HG03460 (cell line): ENCODE data around the gene TMEM8B.
"Not testable (repeated sequence)": the region's sequence is repeated elsewhere in the genome, so short reads cannot be mapped to it uniquely, and the experiment has no call there.

ENCODE experiments used
- ATAC-seq: cut with Tn5 transposase; IDR thresholded peaks from one replicate; pipeline ENCODE4 v1.9.1; 2021; ENCODE audit not compliant: unreplicated experiment

TMEM8B gene

DNA sequence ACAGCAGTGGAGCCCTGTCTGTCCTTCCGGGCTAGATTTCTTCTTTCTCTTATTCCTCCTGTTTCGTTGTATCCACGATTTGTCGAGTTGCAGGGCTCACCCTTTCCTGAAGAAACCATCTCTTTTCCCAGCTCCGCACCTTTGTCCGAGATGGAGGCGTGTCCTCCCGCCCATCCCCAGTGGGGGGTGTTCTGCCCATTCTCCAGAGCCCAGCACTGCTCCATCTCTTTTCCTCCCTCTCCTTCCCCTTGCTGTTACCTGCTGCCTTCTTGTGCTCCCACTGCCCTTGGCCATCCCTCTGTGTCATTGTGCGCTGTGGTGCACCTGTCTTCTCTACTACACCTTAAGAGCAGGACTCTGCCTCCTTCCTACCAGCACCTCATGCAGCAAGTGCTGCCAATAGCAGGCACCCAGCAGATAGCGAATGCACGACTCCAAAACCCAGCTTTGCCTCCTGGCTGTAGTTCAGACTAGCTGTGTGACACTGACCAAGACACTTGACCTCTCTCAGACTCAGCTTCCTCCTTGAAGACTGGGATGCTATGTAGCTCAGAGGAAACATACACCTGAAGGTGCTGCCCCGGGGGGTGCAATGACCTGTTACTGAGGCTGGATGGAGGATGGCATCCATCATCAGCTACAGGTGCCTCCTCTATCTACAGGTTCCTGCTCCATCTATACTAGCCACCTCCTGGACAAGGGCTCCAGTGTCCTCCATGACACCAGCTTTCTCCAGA is 32.3 kb downstream of the TMEM8B start:
- ATAC-seq: no peak

DNA sequence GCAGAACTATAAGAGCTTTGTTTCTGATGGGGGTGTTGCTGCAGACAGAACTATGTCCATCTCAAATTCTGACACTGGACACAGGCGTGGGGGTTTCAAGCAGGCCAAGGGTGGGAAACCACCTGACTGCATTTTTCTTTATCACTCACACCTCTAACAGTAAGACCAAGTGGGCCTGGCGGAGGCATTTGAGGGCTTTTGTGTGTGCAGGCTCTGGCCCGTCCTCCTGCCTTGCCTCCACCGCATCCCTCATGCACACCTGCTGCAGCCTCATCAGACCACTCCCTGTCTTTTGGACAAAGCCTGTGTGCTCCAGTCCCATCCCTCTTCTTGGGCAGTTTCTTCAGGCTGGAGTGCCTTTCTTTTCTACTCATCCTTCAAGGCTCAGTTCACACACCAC is 33.3 kb downstream of the TMEM8B start:
- no peak for ATAC-seq

DNA sequence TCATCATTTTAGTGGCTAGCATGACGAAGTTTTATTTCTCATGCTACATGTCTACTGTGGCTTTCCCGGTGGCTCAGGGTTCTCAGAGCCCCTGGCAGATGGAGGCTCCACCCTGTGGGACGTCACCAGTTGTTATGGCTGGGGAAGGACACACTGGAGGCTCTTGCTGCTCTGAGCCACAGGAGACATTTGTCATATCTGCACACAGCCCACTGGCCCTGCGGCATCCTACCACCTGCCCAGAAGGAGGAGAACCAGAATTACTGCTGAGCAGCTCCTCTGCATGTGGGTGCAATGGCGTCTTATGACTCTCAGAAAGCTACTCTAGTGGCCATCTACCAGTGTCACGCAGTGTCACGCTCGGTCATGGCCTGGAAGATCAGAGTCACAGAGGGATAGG is 34.6 kb downstream of the TMEM8B start:
- no peak for ATAC-seq

DNA sequence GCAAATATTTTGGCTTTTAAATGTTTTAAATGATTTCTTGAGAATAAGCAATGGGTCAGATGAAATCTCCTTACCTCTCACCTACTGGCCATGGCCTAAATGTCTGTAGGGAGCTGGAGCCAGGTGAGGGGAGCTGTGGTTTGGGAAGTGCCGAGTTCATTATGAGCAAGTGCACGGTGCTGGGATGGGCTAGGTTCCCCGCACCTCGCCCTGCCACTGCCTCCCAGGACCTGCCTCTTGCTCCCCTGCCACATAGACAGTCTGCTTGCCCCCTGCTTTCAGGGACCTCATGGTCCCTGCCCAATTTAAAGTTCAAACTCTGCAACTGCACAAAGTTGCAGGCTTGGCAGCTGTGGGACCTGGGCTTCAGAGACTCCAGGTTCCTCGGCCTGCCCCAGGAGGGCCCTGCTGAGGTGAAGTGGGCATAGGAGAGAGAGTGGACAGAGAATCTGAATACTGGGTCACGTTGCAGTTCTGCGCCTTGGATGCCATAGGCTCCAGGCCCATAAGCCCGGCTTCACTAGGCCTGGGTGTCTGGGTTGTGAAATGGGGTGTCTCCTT is 35.7 kb downstream of the TMEM8B start:
- no peak for ATAC-seq

DNA sequence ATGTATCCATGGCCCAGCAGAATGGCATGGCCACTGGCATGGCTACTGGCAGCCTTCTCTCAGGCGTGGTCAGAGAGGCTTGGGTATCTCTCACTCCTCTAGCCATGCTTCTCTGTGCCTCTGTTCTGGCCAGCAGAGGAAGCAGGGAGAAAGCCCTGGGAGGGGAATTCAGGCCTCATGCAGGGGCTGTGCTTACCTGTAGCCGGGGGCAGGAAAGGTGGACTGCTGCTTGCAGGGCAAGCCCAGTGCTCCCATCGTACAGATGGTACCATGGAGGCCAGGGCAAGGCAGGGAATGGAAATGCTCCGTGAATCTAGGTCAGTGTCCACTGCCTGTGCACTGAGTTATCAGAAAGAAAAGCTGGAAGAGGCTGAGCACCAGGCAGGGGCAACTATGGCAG is 38.5 kb downstream of the TMEM8B start:
- no peak for ATAC-seq

DNA sequence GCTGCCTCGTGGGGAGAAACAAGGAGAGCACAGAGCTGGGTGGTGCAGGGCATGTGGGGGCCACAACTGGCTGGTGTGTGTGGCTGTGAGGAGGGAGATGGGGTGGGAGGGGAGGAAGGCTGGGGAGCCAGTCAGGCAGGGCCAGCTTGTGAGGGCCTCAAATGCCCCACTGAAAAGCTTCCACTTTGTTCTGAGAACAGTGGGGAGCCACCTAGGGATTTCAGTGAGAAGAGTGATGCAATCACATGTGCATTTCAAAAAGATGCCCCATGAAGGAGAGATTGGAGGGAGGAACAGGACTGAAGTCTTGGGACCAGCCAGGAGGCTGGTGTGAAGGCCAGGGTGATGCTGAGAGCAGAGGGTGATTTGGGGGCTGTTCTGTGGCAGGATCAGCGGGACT is 39.9 kb downstream of the TMEM8B start:
- no peak for ATAC-seq

DNA sequence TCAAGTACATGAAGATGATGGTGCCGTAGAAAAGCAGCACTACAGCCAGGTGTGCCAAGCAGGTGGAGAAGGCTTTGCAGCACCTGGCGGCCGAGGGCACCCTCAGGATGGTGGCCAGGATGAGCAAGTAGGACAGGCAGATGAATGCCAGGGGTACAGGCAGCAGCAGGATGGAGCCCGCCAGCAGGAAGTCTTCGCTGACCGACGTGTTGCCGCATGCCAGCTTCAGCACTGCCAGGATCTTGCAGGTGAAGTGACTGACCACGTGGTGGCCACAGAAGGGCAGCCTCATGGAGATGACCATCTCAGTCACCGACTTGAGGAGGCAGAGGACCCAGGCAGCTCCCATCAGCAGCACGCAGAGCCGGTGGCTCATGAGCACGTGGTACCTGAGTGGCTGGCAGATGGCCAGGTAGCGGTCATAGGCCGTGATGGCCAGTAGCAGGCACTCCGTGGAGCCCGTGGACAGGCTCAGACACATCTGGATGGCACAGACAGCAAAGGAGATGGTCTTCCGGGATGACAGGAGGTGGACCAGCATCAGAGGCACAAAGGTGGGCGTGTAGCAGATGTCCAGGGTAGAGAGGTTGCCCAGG is 40.7 kb downstream of the TMEM8B start:
- no peak for ATAC-seq

DNA sequence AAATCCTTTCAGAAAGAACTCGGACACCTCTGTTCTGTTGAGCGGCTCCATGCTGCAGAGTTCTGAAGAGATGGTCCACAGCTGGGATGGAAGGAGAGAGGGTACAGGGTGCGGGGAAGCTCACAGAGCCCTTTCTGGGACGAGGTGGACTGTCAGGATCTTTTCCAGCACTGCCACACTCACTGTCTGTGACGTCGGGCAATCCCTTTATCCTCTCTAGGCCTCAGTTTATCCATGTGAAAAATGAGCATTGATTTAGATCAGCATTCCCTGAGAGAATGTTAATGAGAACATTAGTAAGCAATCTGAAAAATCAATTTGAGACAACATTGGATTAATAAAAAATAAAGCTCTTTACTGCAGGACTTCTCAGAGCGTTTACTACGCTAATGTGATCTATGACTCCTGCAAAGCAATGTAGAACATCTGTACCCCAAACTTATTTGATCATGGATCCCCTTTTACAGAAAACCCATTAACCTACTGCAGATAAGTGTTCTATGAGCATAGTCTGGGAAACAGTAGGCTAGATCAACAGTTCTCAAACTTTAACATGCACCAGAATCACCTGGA is 41.4 kb downstream of the TMEM8B start, which contains the start of gene OR13J1:
Gene OR13J1 (minus strand): TSS at position 51 of the 573 bp plus-strand sequence. CDS start 0 bp downstream, at position 51.
- ATAC-seq: no peak

DNA sequence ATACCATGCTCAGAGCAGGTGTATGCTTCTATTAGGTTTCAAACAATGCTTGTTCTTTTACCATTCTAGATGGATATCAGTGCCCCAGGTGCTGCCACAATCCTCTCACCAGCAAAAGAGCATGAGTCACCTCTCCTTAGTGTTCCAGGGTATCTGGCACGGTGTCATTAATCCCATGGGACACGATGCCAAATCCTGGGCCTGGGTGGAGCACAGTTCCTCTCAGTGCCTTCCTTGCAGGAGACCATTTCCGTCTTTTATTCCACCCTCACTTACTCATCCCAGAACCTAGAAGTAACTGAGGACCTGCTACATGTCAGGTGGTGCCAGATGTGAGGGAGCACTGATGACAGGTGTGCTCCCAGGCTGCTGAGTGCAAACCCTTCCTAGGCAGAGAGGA is 42.5 kb downstream of the TMEM8B start:
- ATAC-seq: no peak

DNA sequence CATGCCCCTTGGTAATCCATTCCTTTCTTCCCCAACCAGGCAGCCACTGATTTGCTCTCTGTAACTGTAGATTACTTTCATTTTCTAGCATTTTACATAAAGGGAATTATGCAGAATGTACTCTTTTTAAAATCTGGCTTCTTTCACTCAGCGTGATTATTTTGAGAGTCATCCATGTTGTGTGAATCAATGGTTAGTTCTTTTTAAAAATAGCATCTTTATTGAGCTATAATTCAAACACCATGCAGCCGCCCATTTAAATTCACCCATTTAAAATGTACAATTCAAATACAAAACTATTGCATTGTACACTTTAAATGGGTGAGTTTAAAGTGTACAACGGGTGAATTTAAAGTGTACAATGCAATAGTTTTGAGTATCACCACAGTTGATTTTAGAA is 43.5 kb downstream of the TMEM8B start:
- no peak for ATAC-seq

DNA sequence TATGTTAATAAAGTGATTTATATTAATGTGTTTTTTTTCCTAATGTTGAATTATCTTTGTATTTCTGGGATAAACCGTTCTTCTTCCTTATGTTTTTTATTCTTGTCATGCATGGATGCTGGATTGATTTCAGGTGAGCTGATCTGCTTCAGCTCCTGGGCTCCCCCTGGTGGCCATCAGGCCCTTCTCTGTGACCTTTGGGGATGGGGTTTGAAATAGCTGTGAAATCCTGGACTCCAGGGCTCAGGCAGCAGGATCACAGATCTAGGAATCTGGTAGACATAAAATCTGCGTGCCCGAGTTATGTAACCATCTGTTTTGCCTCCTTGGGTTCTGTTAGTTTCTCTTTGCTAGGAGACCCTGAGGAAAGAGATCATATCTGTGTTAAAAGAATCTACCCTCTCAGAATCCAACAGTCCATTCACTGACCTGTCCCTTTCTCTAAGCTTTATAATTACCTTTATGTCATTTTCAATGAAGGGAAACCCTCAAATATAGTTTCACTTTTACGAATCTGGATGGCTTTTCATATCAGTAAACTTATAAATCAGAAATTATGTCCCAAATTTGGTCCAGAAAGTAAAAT is 53.3 kb downstream of the TMEM8B start:
- ATAC-seq: no peak

DNA sequence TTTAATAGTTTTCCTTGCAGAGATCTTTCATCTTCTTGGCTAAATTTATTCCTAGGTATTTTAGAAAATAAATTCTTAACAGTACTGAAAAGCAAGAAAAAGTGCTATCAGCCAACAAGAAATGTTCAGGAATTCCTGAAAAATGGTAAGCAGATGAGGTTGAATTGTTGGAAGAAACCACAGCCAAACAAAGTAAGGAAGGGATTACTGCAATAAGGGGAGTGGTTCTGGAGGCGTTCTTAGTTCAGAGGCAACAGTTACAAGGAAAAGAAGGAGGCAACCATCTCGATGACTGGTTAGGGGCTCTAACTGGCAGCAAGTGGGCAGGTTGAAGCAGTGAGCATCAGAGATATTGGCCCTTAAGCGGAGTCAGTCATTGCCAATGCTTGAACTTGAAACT is 54.0 kb downstream of the TMEM8B start:
- ATAC-seq: no peak

DNA sequence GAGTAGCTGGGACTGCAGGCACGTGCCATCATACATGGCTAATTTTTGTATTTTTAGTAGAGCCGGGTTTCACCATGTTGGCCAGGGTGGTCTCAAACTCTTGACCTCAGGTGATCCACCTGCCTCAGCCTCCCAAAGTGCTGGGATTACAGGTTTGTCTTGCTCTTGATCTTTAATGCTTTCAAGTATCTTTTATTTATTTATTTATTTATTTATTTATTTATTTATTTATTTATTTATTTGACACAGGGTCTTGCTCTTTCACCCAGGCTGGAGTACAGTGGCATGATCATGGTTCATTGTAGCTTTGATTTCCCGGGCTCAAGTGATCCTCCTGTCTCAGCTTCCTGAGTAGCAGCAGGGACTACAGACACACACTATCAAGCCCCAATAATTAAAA is 55.9 kb downstream of the TMEM8B start:
- not testable (repeated sequence) for ATAC-seq

DNA sequence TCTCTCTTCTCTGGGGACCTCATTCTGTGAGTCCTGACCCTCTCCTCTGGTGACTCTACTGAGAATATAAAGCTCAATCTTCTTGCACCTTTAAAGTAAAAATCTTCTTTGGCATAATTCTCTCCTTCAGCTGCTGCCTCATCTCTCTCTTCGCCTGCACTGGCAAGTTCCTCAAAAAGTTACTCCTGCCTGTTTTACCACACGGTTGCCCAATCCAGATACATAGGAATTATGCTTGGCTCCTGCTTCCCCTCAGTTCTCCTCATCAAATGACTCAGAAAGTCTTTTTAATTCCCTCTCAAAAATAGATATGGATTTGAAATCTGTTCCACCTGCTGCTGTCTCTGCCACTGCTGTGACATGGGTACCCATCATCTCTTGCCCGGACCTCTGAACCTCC is 62.6 kb downstream of the TMEM8B start:
- no peak for ATAC-seq

DNA sequence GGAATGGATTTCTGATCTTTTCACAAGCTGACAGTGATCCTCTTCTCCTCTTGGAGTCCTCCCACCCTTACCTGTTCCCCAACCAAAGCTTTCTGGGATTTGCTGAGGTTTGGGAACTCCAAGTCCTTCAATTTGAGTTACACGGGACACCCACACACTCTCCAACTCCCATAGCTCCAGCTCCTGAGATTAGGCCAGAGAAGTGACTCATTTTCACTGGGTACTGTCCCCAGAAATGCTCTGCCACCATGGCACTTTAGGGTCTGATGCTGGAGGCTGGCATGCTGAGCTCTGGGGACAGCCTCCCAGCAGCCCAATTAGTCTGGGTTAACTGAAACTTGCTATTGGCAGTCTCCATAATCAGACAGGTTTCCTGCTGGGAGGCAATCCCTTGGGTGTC is 63.0 kb downstream of the TMEM8B start:
- ATAC-seq: no peak

DNA sequence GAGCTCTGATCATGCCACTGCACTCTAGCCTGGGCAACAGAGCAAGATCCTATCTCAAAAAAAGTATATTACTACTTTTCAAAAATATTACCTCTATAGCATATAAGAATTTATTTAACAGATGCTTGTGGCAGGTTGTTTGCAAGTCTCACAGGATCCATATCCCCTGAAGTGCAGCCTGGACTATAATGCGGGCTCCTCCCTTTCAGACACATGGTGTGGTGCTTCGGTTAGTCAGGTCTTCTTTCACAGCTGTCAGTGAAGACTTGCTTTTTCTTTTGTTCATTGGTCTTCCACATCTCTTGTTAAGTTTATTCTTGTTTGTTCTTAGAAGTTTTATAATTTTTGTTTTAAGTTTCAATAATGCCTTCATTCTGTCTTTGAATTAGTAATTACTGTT is 67.5 kb downstream of the TMEM8B start:
- ATAC-seq: no peak

DNA sequence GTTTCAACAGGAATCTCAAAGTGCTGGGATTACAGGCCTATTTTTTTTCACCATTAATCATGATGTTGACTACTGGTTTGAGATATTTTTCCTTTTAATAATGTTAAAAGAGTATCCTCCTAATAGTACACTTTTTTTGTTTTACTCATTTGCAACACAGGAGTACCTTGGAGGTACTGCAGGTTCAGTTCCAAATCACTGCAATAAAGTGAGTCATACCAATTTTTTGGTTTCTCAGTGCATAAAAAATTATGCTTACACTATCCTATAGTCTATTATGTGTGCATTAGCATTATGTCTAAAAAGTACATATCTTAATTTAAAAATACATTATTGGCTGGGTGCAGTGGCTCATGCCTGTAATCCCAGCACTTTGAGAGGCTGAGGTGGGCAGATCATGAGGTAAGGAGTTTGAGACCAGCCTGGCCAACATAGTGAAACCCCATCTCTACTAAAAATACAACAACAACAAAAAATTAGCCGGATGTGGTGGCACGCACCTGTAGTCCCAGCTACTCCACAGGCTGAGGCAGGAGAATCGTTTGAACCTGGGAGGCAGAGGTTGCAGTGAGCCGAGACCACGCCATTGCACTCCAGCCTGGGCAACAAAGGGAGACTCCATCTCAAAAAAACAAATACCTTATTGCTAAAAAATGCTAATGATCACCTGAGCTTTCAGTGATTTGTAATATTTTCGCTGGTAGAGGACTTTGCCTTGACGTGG is 68.5 kb downstream of the TMEM8B start:
- not testable (repeated sequence) for ATAC-seq

DNA sequence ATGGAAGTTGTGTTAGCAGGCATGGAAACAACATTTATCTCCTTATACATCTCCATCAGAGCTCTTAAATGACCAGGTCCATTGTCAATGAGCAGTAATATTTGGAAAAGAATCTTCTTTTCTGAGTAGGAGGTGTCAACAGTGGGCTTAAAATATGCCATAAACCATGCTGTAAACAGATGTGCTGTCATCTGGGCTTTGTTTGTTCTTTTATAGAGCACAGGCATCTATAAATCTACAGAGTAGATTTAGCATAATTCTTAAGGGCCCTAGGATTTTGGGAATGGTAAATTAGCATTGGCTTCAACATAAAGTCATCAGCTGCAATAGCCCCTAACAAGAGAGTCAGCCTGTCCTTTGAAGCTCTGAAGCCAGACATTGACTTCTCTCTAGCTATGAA is 69.3 kb downstream of the TMEM8B start:
- no peak for ATAC-seq

DNA sequence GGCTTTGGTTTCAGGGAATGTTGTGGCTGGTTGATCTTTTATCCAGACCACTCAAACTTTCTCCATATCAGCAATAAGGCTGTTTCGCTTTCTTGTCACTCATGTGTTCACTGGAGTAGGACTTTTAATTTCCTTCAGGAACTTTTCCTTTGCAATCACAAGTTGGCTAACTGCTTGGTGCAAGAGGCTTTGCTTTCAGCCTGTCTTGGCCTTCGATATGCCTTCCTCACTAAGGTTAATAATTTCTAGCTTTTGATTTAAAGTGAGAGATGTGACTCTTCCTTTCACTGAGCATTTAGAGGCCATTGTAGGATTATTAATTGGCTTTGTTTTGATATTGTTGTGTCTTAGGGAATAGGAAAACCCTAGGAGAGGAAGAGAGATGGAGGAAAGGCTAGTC is 70.0 kb downstream of the TMEM8B start:
- ATAC-seq: no peak

DNA sequence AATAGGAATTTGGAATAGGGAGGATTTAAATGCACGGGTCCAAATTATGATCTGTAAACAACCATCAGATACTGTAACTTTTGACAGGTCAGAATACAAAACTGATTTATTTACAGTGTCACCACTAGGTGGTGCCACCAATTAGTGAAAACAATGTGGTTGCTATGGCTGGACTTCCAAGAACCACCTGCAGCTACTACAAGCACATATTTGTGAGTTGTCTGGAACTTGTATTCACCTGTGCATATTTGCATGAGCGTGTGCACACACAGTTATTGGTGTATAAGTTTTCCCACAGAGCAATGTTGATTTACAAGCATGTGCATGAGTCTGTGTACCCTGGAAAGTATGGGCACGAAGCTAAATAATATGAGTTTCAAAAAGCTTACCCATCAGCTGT is 74.0 kb downstream of the TMEM8B start:
- ATAC-seq: no peak

DNA sequence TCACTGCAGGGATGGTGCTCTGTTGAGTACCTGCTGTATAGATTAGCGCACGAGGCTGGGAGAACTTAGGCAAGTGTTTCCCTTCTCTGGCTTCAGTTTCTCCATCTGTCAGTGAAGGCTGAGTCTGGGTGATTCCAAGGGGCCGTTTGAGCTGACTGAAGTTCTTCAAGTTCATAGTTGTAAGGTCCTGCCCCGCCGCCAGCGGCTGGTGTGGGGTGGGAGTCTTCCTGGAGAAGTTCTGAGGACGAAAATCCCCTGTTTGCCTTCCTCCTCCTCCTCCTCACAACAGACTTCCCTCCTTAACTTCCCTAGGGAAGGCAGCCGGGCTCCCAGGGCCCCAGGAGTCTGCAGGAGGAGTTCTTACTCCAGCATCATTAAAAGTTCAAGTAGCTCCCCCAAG is 75.3 kb downstream of the TMEM8B start:
- no peak for ATAC-seq
